ENCODE measurements around the gene LIPC.

GRCh38 chr15:58475573-58476524 lies 44.1 kb downstream of the LIPC start:
- TF ChIP-seq TAF1 (IDR thresholded peaks at IDR 0.05; ENCODE audit: borderline replicate concordance, low read depth, low read length): no peak
- no peak for TF ChIP-seq POLR2A (IDR thresholded peaks at IDR 0.05; ENCODE audit: low read depth, low read length)
- TF ChIP-seq POLR2AphosphoS5 (IDR thresholded peaks at IDR 0.05; ENCODE audit: low read depth, low read length): no peak

Data from GM12892 (cell line).